ENCODE data around the gene SUMF1.

GRCh38 chr3:4467522-4467867, 426 bp upstream of the SUMF1 start:
- TF ChIP-seq CTCF (IDR thresholded peaks at IDR 0.05) (no peak), POLR2A (IDR thresholded peaks at IDR 0.05) (no peak)
